Heart left ventricle (tissue), 13 donors: ENCODE results near the gene CEP192.

Source experiments
- POLR2A ChIP-seq, 2 donors: fragments of 450-650 bp; IDR thresholded peaks; one replicate each; pipeline ENCODE4 v1.6.1; 2017; ENCODE audit warnings: antibody characterized with exemption in 2 of 2, mild to moderate bottlenecking in 2 of 2, moderate library complexity in 2 of 2
- TF ChIP-seq, protein P1 (sequence below), 12 donors: fragments of 200-600 bp; sonication (generic) in 4 of 12; IDR thresholded peaks; one replicate each; pipeline versions ENCODE4 v1.5.0 to v1.8.0; 2018 to 2022; ENCODE audit warnings: antibody characterized with exemption in 12 of 12, mild to moderate bottlenecking in 5 of 12
- donor health status: ischemic (EF 13 %, LVEDD 7.1; RV severe dilation, severe dysfunction).
- donor health status: DM: no; HTN: yes; CAD: no.
- donor health status: DM: no; HTN: no; CAD: no.
- donor health status: ischemic (EF 25% LVEDD 6.9; RV normal size, moderate dysfunction).
- donor health status: ischemic (EF 25% LVEDD 5.7; RV mildly dilated, moderate dysfunction).
- donor health status: ischemic (EF 35%, LVEDD 5.7; RV mildly dilated, moderate dysfunction).
- donor health status: nonischemic (EF 11% LVEDD 7.7; RV severe dilation, severe dysfunction).
- donor health status: DM: yes; HTN: yes; CAD: no.
- donor health status: PGD.
- donor health status: ischemic (EF 29% LVEDD 5.4; RV normal size, mild dysfunction).
- donor health status: nonischemic (EF 23%, LVEDD 6.1; RV moderate dilation, normal function).

DNA sequence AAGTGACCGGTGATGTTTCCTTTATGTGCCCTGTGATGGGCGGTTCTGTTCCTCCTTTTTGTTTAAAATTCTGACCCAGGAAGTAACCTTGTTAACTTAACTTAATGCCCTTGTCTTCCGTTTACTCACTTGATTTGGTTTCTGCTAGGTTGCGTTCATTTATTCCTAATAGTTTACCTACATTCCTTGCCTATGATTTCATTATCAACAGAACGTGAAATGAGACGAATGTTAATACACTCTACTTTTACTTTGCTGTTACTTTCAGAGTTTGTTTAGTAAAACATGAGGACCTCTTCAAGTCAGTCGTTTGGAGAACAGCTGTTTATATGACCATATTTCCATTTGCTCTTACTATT lies 638 bp downstream of the CEP192 start:
- no peak for TF ChIP-seq POLR2A (IDR thresholded peaks at IDR 0.05)
- TF ChIP-seq, protein P1, sequence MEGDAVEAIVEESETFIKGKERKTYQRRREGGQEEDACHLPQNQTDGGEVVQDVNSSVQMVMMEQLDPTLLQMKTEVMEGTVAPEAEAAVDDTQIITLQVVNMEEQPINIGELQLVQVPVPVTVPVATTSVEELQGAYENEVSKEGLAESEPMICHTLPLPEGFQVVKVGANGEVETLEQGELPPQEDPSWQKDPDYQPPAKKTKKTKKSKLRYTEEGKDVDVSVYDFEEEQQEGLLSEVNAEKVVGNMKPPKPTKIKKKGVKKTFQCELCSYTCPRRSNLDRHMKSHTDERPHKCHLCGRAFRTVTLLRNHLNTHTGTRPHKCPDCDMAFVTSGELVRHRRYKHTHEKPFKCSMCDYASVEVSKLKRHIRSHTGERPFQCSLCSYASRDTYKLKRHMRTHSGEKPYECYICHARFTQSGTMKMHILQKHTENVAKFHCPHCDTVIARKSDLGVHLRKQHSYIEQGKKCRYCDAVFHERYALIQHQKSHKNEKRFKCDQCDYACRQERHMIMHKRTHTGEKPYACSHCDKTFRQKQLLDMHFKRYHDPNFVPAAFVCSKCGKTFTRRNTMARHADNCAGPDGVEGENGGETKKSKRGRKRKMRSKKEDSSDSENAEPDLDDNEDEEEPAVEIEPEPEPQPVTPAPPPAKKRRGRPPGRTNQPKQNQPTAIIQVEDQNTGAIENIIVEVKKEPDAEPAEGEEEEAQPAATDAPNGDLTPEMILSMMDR (IDR thresholded peaks at IDR 0.05): no peak
